Spinal cord (tissue), 10 donors: ENCODE measurements around the gene ARHGAP21. TPM values are rescaled to one million over a fixed set of nuclear protein-coding genes. Genes with fewer than 3 reads are reported as not detected.

Source experiments
- DNase-seq, 6 donors: peaks; one replicate each; pipeline versions ENCODE4 v3.0.0 to v3.0.0-alpha.2; 2013 to 2015; ENCODE audit warnings: low spot score in 6 of 6, low read depth in 4 of 6
- H3K27ac ChIP-seq: one replicate; pipeline ENCODE4 v1.5.1; 2013; ENCODE audit warnings: low read depth, low read length, control low read depth
- H3K27me3 ChIP-seq: one replicate; pipeline ENCODE4 v1.6.1; 2013; ENCODE audit warnings: low read length; ENCODE audit not compliant: control insufficient read depth, insufficient read depth
- H3K36me3 ChIP-seq: one replicate; pipeline ENCODE4 v1.6.1; 2013; ENCODE audit warnings: low read length; ENCODE audit not compliant: control insufficient read depth, insufficient read depth
- H3K4me1 ChIP-seq: one replicate; pipeline ENCODE4 v1.6.1; 2013; ENCODE audit warnings: low read length; ENCODE audit not compliant: control insufficient read depth, insufficient read depth
- H3K4me3 ChIP-seq: one replicate; pipeline ENCODE4 v1.5.1; 2013; ENCODE audit warnings: low read depth, low read length, control low read depth
- H3K9me3 ChIP-seq: one replicate; pipeline ENCODE4 v1.6.1; 2013; ENCODE audit warnings: low read length; ENCODE audit not compliant: control insufficient read depth, insufficient read depth
- WGBS: methylation state at CpG from one replicate; pipeline ENCODE4 v1.1.5; 2013; ENCODE audit warnings: missing lambda C conversion rate; ENCODE audit not compliant: insufficient coverage; 5-methylcytosine and 5-hydroxymethylcytosine counted together
- polyA plus RNA-seq, 2 donors: library from polyadenylated mRNA; unstranded; fragments of 120-200 nt; gene quantifications; one replicate each; pipeline ENCODE4 v1.2.1, GENCODE V29; 2013; ENCODE audit not compliant: insufficient read length in 2 of 2
- total RNA-seq, 2 donors: library from RNA; depleted of rRNA in 1 of 2; stranded (reverse); fragments of 120-200 nt in 1 of 2; fragments of >200 nt in 1 of 2; gene quantifications; one replicate each; pipeline versions ENCODE4 v1.2.3 to v1.2.4, GENCODE V29; 2013 to 2014
- donor health status: healthy.

Gene ARHGAP21
- total and polyA plus RNA-seq, 4 donors = 134 to 161 (median 147) TPM

DNA sequence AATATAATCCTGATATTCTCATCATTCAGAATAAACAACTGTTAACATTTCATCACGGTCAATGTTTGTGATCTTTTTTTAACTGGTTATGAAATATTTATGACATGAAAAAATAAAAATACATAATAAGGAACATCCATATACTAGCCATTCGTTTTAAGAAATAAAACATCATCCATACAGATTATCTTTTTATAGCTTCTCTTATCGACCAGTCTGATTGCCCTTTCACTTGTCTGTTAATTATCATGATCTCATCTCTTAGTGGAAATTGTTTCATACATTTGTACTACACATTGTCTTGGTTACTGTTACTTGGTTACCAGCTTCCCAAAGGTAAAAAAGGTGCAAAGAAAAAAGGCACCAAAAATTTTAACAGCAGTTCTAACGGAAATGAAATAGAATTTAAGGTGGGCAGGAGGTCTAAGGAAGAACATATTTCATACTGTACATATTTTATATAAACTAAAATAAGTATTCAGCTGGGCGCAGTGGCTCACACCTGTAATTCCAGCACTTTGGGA is 8.4 kb downstream of the ARHGAP21 start:
- H3K4me1 ChIP-seq = peaks cover 4% of the 10 kb centered on the region
- no CpG with 5 or more reads among the region's 5 CpGs for WGBS
- H3K4me3 ChIP-seq = no peak overlapping the region
- H3K36me3 ChIP-seq = no peaks in the 10 kb centered on the region
- H3K9me3 ChIP-seq = no peaks in the 10 kb centered on the region
- no peak overlapping the region for H3K27ac ChIP-seq
- no peak for DNase-seq
- no peaks in the 10 kb centered on the region for H3K27me3 ChIP-seq

DNA sequence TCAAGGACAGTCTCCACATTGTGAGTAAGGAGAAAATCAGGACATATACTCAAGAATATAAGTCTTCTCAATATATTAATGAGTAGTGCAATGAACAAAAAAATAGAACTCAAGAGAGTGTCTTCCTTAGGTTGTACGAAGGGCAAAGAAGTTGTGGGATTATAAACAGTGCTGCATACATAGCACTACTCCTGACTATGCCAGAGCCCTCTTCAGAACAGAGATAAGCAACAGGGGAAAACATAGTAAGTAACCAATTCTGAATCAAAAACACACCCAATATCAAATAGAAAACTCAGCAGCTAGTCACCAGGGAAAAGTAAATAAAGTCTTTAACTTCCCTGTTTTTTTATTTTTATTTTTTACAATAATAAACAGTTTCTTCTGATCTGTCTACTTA is 10.6 kb downstream of the ARHGAP21 start:
- H3K4me3 ChIP-seq = no peak overlapping the region
- H3K27ac ChIP-seq = no peak overlapping the region
- no peak for DNase-seq
- H3K27me3 ChIP-seq = no peaks in the 10 kb centered on the region
- H3K4me1 ChIP-seq = peaks cover 4% of the 10 kb centered on the region
- no peaks in the 10 kb centered on the region for H3K9me3 ChIP-seq
- H3K36me3 ChIP-seq = no peaks in the 10 kb centered on the region
- no CpG with 5 or more reads among the region's 1 CpG for WGBS

DNA sequence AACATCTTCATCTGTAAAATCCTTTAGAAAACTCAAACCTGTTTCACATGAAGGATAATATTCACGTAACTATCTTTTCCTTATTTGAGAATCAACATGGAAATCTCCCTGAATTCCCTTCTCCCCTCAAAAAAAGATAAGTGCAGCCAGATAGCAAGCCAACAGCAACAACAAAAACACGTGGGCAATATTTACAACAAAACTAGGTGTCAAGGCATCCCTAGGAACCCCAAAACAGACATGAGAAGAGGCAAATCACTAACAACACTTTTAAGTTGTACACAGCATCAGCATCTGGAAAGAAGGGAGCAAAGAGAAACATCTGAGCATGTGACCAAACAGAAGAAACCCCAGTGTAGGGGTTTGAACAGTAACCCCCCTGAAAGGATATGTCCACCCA is 12.2 kb downstream of the ARHGAP21 start:
- no peak for DNase-seq
- no peaks in the 10 kb centered on the region for H3K36me3 ChIP-seq
- H3K9me3 ChIP-seq = no peaks in the 10 kb centered on the region
- 100% methylated on average over 1 of the region's 2 CpGs for WGBS
- no peak overlapping the region for H3K4me3 ChIP-seq
- H3K27me3 ChIP-seq = no peaks in the 10 kb centered on the region
- H3K4me1 ChIP-seq = peaks cover 4% of the 10 kb centered on the region
- H3K27ac ChIP-seq = no peak overlapping the region

DNA sequence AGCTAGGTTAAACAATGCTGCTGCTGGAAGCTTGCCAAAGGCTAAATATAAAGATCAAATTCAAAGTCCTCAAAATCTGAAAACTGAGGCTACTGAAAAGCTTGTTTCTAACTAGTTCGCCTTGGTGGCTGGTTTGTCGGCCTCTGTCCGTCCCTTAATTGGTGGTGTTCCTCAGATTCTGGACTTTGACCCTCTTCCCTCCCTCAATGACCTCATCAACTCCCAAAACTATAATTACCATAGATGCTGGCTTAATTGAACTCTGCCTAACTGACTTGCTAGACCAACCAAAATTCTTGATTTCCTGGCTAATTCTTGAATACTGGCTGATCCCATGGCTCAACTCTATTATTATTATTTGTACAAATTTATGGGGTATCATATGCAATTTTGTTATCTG is 15.6 kb downstream of the ARHGAP21 start:
- Histone ChIP-seq H3K4me3 (no peak overlapping the region), H3K9me3 (no peaks in the 10 kb centered on the region), H3K27ac (no peak overlapping the region), H3K4me1 (no peaks in the 10 kb centered on the region), H3K36me3 (no peaks in the 10 kb centered on the region), H3K27me3 (no peaks in the 10 kb centered on the region)
- 87% methylated on average over 3 of the region's 3 CpGs for WGBS
- no peak for DNase-seq

DNA sequence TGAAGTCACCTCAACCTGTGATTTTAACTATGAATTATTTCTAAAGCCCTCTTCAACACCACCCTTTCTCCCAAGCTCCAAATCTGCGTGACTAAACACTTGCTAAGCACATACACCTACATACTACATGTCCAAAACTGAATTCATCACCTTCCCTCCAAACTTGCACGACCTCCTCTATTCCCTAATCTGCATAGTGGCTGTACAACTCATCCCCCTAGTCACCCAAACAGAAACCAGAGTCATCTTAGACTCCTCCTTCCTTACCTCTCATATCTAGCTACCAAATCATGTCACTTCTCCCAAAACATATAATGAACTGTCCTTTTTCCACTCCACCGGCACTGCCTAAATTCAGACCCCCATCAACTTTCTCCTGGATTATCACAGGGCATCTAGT is 16.2 kb downstream of the ARHGAP21 start:
- H3K27ac ChIP-seq = no peak overlapping the region
- no peaks in the 10 kb centered on the region for H3K36me3 ChIP-seq
- H3K4me1 ChIP-seq = no peaks in the 10 kb centered on the region
- no peaks in the 10 kb centered on the region for H3K27me3 ChIP-seq
- no peak for DNase-seq
- whole genome bisulfite sequencing = 86% methylated on average over 3 of the region's 3 CpGs
- H3K9me3 ChIP-seq = no peaks in the 10 kb centered on the region
- no peak overlapping the region for H3K4me3 ChIP-seq

DNA sequence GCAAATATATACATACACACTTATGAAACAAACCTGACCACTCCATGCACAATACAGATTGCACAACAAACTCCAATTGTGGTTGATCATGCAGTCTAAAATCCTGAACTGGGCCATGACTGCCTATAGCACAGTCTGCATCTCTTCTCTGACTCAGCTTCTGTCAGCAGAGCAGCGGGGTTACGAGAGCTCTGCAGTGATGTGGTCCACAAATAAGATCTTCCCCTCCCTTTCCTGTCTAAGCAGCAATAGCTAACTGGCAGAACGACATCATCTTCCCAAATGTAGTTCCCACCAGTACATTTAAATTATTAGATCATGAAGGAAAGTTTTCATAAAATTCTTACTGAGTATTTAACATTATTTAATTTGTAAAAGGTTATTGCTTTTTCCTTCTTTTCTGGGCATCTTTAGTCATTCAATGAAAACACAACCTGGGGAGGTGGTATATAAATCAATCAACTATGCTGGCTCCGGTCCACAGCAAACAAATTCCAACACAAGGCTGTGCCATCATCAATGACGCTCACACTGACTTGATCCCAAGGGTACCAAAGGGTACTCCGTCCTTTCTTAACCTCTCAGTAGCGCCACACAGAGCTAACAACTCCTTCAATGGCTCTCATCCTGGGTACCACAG is 17.1 kb downstream of the ARHGAP21 start:
- no peak overlapping the region for H3K4me3 ChIP-seq

DNA sequence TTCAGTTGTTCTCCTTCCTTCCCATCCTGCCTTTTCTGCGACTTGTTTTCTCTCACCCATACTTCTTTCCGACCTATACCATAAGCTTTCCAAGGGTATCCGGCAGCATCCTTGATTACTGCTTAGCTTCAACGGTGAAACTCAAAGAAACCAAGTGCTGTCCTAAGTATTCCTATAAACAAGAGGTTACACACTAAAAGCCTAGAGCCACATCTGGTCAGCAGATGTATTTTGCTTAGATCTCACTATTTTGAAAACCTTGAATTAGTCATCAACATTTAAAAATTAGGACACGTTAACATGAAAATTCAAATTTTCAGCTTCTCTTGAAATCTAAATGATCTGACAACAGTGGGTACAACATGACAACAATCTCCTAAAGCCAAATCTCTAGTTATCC is 20.0 kb downstream of the ARHGAP21 start:
- Histone ChIP-seq H3K27me3 (no peaks in the 10 kb centered on the region), H3K27ac (no peak overlapping the region), H3K4me3 (no peak overlapping the region), H3K9me3 (no peaks in the 10 kb centered on the region), H3K36me3 (no peaks in the 10 kb centered on the region), H3K4me1 (no peaks in the 10 kb centered on the region)
- WGBS = 88% methylated on average over 5 of the region's 5 CpGs
- DNase-seq = no peak

More for the DNA sequence above, 17.1 kb downstream of the ARHGAP21 start:
- DNase-seq = peak in 2 of 6 donors; percentile 48 to 77
- Histone ChIP-seq H3K9me3 (no peaks in the 10 kb centered on the region), H3K27me3 (no peaks in the 10 kb centered on the region), H3K4me1 (no peaks in the 10 kb centered on the region), H3K36me3 (no peaks in the 10 kb centered on the region), H3K27ac (no peak overlapping the region)
- 45% methylated on average over 6 of the region's 7 CpGs for WGBS

DNA sequence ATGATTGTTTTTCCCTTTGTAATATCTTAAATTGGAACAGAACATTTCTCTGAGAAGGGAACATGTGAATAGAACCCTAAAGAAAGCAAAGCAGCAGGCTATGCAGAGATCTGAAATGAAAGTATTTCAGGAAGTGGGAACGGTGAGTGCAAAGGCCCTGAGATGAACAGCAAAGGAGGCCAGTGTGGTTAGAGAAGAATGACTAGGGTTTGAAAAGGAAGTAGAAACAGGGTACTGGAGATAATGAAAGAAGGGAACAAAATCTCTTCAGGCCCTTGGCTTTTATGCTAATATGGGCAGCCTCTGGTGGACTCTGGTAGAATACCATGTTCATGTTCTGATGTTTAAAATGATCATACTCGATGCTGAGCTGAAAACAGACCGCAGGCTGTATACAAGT is 22.2 kb downstream of the ARHGAP21 start:
- WGBS = 75% methylated on average over 2 of the region's 3 CpGs
- Histone ChIP-seq H3K9me3 (no peaks in the 10 kb centered on the region), H3K4me1 (no peaks in the 10 kb centered on the region), H3K27me3 (no peaks in the 10 kb centered on the region), H3K4me3 (no peak overlapping the region), H3K36me3 (no peaks in the 10 kb centered on the region), H3K27ac (no peak overlapping the region)
- no peak for DNase-seq

DNA sequence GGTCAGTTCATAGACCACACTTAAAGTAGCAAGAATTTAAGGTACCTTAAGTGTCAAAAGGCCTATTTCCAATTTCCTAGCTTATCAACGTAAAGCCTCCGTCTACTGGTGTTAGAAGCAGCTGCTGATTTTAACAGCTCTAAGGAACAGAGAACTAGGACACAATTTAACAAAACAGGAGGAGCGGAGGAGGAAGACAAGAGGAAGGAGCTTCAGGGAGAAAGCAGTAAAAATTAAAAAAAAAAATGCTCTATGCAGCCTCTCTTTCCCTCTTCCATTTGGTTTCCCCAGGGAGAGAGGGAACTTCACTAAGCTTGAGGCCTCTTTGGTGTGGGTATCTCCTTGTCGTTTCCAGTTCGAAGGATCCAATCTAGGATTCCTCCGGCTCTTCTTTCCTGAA is 22.7 kb downstream of the ARHGAP21 start:
- Histone ChIP-seq H3K9me3 (no peaks in the 10 kb centered on the region), H3K4me3 (no peak overlapping the region), H3K36me3 (no peaks in the 10 kb centered on the region), H3K27ac (no peak overlapping the region), H3K27me3 (no peaks in the 10 kb centered on the region), H3K4me1 (no peaks in the 10 kb centered on the region)
- DNase-seq = no peak
- WGBS = no CpG with 5 or more reads among the region's 6 CpGs

DNA sequence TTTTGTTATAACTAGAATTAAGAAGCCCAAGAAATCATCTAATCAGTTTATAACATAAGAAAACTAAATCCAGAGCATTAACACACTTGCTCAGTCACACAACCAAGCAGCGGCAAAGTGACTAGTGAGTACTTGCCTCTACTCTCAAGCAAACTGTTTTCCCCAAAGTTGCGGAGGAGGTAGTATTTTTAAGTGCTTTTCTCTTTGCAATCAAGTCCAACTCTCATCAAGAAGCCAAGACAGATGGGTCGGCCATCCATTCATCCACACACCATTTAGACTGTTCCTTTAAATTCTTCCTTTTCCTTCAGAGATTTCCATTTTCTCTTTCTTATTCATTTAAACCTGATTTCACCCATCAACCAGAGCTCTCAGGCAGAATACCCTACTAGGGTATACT is 25.4 kb downstream of the ARHGAP21 start:
- Histone ChIP-seq H3K27ac (no peak overlapping the region), H3K9me3 (no peaks in the 10 kb centered on the region), H3K27me3 (no peaks in the 10 kb centered on the region), H3K4me3 (no peak overlapping the region), H3K4me1 (no peaks in the 10 kb centered on the region), H3K36me3 (no peaks in the 10 kb centered on the region)
- no peak for DNase-seq
- 57% methylated on average over 1 of the region's 3 CpGs for WGBS
